Effector CD4-positive, alpha-beta T cell (primary cell): ENCODE data around the gene BRI3.
A peak's percentile ranks its signal among the peaks of the same experiment; 100 is the strongest.

Source experiments
- DNase-seq: peaks from one replicate; pipeline ENCODE4 v3.0.0-alpha.2; 2020
- total RNA-seq: gene quantifications from one replicate; lab custom pipeline; 2026; lab: John Stamatoyannopoulos, UW

BRI3 gene, protein sequence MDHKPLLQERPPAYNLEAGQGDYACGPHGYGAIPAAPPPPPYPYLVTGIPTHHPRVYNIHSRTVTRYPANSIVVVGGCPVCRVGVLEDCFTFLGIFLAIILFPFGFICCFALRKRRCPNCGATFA
- 18.8 reads per million, percentile 45 among the genes with 10 or more reads in this experiment for total RNA-seq

DNA sequence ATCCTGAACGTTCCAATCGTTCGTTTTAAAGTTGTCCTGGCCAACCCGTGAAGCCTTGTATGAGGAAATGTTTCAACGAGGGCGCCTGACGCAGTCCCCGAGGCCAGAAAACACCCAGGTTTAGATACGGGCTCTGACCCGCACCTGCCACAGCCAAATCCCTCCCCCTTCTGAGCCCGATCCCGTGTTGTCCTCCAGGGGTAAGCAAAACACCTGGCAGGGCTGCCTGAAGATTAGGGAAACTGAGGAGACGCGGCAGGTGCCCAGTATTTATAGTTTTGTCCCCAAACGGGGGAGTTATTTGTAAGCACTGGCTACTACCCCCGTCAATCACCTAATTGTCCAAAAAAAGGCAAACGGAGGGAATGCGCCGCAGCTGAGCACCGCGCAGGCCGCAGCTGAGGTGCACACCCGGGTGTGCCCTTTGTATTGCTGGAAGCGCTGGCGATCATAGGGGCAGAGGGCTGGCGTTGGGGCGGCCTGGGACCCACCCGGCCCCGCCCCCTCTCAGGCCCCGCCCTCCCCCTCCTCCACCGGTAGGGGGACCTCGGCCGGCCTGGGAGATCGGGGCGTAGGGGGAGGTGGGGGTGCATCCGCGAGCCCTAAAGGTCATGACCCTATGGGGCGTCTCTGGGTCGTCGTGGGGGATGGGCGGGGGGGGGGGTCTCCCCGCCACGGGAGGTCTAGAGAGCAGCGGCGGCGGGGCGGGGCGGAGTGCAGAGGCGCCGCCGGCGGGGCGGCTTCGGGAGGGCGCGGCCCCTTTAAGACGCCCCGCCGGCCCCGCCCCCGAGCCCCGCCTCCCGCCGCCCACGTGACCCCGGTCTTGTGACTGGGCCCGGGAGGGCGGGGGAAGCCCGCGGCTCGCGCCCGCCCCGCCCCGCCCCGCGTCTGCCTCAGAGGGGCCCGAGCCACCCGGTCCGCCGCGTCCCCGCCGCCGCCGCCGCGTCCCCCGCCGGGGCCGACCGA lies at the start of gene BRI3:
BRI3 (plus strand) TSS at position 896 of the 966 bp plus-strand sequence. CDS start 110 bp downstream, outside the sequence.
- peak; percentile 89 for DNase-seq

DNA sequence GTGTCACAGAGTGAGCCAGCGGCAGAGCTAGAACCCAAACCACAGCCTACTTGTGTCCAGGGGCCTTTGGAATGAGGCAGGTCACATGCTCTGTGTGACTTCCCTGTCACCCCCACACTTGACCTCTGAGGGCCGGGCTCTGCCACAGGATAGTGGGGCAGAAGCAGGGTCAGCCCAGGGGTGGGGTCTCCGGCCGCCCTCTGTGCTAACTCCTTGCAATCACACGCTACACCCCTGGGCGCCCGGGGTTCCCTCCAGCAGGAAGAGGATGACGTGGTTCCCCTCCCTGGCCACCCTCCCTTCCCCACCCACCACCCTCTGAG lies 49.3 kb upstream of the BRI3 start:
- no peak for DNase-seq

DNA sequence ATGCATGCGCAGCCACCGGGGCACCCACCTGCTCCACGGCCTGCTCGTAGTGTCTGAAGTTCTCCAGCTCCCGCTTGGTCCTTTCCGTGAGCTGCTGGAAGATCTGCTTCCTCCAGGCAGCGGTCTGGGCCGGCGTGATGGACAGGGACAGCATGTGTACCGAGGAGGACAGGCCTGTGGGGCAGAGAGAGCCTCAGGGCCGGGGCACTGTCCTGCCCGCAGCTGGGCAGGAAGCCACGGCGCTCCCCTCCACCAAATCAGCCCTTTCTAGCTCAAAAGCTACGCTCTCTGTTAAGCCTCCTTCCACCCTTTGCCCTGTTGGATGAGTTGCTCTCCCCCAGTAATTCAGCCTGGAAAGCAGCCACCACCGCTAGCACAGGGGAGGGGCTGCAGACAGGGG lies 48.7 kb upstream of the BRI3 start:
- DNase-seq: no peak

DNA sequence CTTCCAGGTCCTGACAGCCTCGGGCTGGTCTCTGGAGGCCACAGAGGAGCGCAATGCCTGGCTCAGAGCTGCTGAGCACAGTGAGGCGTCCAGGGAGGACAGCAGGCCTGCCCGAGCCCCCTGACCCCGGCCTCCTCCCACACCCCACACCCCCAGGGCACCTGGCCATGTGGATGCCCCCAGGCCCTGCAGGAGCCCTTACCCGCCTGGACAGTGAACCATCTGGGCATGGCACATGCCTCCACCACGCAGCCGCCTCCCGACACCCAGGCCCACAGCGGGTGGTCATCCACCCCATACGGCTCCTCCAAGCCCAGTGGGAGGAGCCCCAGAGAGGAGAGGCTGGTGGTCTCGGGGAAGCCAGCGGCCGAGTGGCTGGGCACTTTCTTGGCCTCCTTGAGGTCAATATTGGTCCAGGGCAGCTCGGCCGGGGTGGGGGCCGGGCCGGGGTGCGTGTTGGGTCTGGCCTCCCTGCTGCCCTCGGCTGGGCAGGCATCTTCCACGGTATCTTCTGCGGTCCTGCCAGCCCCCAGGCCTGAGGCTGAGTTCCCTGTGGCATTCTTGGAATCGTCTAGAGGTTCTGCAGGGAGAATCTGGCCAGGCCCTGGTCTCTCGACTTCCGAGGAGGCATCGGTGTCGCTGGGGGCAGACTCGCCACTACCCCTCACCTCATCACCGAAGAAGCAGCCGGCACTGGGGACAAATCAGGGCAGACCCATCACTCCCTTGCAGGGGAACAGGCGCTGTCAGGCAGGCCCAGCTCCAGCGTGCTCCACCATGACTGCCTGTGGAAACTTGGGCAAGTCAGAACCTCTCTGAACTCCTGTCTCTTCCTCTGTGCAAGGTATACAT lies 48.0 kb upstream of the BRI3 start:
- DNase-seq: no peak

DNA sequence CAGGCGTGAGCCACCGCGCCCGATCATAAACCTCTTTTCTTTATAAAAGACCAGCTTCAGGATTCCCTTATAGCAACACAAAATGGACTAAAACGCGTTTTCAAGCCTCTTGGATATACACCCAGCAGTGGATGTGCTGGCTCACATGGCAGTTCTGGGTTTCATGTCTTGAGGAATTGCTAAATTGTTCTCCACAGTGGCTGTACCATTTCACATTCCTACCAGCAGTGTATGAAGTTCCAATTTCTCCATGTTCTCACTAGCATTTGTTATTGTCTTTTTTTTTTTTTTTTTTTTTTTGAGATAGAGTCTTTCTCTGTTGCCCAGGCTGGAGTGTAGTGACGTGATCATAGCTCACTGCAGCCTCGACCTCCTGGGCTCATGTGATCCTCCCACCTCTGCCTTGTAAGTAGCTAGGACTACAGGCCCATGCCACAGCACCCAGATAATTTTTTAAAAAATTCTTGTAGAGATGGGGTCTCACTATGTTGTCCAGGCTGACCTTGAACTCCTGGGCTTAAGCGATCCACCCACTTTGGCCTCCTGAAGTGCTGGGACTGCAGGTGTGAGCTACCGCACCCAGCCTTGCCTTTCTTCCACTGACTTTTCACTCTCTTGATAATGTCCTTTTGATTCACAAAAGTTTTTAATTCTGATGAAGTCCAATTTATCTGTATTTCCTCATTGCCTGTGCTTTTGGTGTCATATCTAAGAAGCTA lies 46.9 kb upstream of the BRI3 start:
- no peak for DNase-seq

DNA sequence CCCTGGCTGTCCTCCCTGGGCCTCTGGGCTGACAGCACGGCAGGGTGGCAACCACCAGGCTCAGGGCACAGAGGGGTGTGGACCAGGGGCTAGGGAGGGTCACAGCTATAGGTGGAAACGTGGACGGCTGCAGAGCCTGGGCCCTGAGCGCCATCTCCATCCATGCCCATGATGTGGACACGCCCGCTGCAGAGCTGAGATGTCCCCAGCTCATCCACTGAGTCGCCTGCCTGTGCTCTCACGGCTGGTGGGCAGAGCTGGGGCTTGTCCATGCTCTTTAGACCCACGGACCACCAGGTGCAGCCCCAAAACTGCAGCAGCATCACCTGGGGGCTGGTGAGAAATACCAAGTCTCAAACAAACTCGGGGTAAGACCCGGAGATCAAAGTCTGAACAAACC lies 45.6 kb upstream of the BRI3 start:
- DNase-seq: no peak

DNA sequence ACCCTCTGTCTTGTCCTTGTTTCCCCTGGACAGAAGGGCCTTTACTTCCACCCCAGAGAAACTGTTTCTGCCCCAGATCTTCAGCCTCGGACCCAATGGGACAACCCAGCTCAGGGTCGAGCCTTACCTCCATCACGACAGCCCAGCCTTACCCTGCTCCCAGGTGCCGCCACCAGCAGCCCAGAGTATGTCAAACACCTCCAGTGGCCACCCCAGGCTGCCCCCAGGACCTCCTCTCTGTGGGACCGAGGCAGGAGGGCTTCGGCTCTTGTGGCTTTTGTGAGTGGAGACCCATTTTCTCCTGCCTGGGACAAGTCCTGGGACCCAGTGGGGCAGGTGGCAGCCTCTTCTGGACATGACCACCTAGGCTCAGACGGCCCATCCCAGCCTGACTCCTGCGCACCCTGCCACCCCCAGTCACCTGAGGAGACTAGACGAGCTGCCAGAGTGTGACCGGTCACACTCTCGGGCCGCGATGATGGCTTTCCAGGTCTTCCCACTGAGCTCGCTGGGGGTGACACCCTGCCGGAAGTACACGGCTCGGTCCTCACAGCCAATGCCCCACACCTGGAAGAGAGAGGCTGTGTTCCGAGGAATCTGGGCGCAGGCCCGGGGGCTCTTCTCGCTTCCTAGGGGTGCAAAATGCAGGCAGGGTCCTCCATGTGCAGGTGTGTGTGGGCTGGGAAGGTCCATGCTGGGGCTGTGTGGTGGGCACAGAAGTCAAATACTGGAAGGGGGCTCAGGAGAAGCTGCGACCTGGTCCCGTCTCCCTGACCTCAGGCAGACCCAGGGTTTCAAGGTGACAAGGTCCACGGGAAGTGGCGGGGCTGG lies 44.9 kb upstream of the BRI3 start:
- no peak for DNase-seq

DNA sequence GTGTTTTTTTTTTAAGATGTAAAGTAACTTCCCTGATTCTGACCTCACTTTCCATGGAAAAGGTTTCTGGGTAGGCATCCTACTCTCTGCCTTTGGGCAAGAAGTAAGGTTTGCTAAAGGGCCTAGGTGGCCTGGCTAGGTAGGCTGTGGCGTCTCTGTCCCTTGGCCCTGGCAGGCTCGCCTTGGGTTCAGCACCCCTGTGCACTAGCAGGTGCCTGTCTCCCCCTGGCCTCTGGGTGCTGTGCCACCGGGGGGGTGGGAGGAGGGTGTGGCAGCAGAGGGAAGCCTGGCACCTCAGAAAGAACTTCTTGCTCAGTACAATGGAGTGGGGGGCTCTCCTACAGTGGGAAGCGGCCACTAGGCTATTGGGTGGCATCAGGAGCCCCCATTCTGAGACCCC lies 43.4 kb upstream of the BRI3 start:
- no peak for DNase-seq

DNA sequence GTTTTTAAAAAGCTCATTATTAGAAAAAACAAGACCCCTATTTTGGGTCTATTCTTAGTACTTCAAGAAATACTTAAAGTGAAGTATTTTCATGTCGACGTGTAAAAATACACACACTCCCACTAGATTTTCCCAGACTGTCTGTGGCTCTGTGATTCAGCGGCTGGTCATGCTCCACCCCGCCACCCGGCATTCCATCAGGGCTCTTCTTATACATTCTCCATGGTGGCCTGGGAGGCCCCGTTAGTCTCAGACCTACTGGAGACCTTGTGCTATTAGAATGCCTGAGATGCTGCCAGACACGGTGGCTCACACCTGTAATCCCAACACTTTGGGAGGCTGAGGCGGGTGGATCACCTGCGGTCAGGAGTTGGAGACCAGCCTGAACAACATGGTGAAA lies 42.5 kb upstream of the BRI3 start:
- DNase-seq: no peak

DNA sequence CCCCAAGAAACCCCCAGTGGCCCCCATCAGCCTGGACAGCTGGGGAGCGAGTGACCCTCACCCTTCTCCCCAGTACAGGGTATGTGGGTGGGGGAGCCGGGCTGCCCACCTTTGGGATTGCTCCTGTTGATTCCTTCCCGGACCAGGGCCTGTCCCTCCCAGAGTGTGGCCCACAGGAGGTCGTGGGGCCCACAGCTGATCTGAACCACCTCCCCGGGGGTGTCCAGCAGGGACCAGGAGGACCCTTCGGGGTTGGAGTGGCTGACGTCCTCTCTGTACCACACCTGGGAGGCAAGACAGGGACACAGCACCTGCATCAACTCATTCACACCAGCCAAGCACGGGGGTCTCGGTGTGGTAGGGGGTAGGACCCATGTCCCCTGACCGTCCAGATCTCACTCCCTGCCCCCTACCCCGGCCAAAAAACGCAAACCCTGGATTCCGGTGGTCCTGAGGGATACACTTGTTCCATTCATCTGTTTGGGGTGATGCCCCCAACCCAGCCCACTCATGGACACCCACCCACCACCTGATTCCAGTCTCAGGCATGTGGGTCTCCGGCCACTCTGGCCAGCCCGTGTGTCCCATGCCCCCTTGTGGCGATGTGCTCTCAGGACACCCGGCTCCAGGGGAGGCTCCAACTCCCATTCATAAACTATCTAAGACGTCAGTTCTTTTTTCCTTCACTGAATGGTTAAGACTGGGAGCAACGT lies 40.4 kb upstream of the BRI3 start:
- DNase-seq: no peak

DNA sequence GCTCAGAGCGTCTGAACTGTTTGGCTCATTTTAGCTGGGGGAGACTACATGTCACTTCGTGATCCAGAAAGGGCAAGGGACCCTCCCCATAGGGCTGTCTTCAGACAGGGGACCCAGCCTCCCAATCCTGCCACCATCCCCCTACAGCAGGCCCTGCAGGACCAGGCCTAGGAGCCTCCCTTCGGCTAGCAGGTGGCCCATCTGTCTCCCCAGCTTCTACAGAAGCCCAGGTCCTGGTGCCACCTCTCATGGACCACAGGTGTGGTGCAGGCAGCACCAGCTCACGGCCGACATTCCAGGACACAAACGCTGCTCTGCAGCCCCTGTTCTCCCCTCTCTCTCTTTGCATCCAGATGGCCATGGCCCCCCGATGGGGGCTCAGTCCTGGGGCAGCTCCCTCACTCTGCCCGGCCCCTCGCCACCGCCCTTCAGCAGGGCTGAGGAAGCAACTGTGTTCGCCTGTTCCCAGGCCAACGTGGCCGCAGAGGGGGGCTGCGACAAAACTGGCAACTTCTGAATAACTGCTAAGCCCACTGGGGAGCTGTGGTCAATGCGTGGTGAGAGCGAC lies 39.7 kb upstream of the BRI3 start:
- DNase-seq: no peak

DNA sequence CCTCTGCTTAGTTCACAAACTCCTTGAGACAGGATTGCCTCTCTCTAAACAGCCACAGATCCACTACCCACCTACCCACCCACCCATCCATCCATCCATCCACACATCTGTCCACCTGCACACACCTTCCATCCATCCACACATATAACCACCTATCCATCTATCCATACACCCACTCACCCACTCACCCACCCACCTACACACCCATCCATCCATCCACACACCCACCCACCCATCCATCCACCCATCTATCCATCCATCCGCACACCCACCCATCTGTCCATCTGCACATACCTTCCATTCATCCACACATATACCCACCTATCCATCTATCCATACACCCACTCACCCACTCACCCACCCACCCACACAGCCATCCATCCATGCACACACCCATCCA lies 39.1 kb upstream of the BRI3 start:
- no peak for DNase-seq

DNA sequence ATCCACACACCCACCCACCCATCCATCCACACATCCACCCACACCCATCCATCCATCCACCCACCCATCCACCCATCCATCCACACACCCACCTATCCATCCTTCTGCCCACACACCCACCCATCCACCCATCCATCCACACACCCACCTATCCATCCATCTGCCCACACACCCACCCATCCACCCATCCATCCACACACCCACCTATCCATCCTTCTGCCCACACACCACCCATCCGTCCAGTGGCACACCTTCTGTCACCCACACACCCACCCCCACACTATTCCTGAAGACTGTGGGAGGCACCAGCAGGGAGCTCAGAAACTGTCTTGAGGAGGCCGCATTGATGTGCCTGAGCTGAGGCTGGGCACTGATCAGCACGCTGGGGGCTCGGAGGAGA lies 38.6 kb upstream of the BRI3 start:
- DNase-seq: no peak

DNA sequence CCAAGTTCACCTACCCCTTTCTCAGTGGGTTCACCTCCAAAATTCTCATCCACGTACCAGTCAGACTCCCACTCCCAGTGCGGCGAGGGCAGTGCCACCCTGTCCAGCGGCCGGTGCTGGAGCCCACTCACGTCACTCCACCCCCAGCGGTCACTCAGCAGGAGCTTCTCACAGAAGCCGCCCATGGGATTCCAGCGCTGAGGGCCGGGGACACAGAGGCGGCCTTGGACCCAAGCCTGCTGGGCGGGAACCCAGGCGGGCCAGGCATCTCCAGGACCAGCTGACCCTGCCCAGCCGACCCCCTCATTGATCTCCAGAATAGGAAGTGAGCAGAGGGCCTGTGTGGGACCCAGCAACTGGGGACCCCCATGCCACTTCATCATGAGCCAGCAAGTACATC lies 36.6 kb upstream of the BRI3 start:
- DNase-seq: no peak

DNA sequence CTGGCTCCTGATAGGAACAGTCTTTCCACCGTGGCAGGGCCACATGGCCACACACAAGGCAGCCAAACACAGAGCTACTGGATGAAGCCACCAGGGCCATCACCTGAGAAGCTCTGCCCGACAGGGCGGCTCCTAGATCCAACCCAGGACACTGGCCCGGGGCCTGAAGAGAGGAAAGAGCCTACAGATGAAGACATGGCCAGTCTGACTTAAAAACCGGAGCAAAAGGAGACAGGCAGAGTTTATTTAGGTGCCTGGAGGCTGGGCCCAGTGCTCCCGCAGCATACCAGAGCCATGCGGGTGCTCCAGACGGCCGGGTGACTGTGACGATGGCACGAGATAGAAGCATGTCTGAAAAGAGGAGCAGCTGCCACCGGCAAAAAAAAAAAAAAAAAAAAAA lies 33.3 kb upstream of the BRI3 start:
- DNase-seq: no peak

DNA sequence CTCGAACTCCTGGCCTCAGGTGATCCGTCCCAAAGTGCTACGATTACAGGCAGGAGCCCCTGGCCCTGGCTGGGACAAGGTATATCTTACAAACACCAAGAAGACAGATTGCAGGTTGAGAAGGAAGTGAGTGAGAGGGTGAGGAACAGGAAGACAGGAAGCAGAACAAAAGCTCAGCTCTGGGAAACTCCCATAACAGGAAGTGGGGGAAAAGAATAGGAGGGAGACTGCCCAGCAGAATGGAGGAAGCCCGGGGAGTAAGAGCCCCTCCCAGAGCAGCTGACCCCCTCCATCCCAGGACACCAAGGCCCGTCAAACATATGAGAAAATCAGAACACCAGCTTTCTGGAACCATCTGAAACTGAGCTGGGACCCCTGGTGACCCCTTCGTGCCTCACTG lies 32.4 kb upstream of the BRI3 start:
- DNase-seq: no peak

DNA sequence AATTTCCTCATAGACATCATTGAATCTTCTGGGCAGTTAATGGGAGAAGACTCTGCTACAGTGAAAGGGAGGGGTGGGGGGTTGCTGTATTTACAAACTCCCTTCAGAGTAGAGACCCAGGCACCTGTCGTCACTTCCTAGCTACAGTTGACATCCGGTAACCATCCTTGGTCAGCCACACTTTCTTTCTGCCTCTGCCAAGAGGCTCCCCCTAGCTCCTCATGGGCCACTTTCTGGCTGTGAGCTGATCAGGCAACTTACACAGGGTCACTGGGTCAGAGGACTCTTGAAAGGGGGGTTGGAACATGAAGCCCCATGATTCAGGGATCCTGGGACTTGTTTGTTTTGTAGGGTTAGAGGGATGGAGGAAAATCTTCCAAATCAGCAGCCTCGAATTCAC lies 30.7 kb upstream of the BRI3 start:
- DNase-seq: peak; percentile 40

DNA sequence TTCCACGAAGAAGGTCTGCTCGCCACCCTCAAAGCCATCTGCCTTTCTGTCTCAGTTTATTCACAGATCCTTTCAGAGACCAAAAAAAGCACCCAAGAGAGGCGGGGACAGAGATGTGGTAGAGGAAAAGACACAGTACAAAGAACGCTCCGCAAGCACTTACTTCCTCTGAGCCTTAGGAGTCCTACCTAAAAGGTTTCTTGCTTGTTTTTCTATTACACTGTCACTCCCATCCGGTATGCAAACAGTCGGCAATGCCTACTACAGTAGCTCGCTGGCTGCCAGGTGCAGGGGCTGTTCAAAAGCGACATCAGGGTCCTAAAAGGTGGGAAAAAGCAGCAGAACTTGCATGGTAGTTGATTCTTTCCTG lies 30.3 kb upstream of the BRI3 start:
- peak; percentile 28 for DNase-seq

DNA sequence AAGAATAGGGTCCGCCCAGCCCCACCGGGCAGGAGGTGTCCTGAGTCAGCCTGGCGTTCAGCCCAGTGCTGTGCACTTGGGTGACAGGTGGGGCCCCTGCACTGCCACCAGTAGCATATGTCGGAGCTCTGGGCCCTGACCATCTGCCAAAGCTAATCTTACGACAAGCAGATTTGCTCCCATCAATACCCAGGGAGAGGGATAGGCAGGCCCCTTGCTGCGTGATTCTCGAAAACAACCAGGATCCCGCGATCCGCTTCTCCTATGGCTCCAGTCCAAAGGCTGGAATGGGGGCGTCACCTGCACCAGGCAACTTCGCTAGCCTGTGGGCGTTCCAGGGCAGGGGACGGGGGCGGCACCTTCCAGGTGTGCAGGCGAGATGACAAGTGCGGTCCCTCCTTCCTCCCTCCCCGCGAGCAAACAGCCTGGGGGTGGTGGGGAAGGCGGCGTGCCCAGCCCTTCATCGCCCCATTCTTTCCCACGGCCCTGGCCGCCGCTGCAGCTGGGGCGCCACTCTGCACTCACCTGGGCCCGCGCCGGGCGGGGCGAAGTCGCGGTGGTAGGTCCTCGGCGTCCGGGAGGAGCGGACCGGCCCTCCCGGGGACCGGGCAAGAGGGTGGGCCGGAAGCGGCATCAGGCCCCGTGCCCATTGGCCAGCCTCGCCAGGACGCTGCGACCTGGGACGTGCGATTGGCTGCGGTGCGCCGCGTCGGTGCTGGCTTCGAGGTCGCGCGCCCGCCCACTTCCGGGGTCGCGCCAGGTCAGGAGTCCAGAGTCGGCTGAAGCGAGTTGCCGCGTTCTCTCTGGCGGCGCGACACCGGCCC lies 29.7 kb upstream of the BRI3 start, which contains the start of gene TECPR1:
TECPR1 (minus strand) TSS at position 632 of the 824 bp plus-strand sequence. CDS start 6,086 bp downstream, outside the sequence.
- DNase-seq: peak; percentile 83
